KMS-11 (cell line): ENCODE data around the gene TMEM225B.

Source experiments
- H2AFZ ChIP-seq: fragments of 200-600 bp; sonication (generic); 2 replicates; pipeline ENCODE4 v1.6.1; 2016; ENCODE audit warnings: antibody characterized with exemption, mixed run types, low read depth
- H3K27ac ChIP-seq: fragments of 200-600 bp; sonication (generic); 2 replicates; pipeline ENCODE4 v1.6.1; 2016; ENCODE audit warnings: mild to moderate bottlenecking, mixed run types
- H3K27me3 ChIP-seq: fragments of 200-600 bp; sonication (generic); 2 replicates; pipeline ENCODE4 v1.6.1; 2017; ENCODE audit warnings: mild to moderate bottlenecking, low read depth, mixed run types, moderate library complexity; ENCODE audit not compliant: insufficient read depth
- H3K36me3 ChIP-seq: fragments of 200-600 bp; sonication (generic); 2 replicates; pipeline ENCODE4 v1.6.1; 2017; ENCODE audit warnings: mild to moderate bottlenecking, mixed run types; ENCODE audit not compliant: insufficient read depth
- H3K4me1 ChIP-seq: fragments of 200-600 bp; sonication (generic); 2 replicates; pipeline ENCODE4 v1.6.1; 2016; ENCODE audit warnings: mild to moderate bottlenecking, low read depth, mixed run types; ENCODE audit not compliant: poor library complexity, severe bottlenecking
- H3K4me2 ChIP-seq: fragments of 200-600 bp; sonication (generic); 2 replicates; pipeline ENCODE4 v1.7.0; 2016; ENCODE audit warnings: mild to moderate bottlenecking, mixed run types
- H3K4me3 ChIP-seq: fragments of 200-600 bp; sonication (generic); IDR thresholded peaks from 2 replicates; pipeline ENCODE4 v1.6.1; 2017; ENCODE audit warnings: low read depth, low read length, mixed read lengths; ENCODE audit not compliant: insufficient read depth
- H3K79me2 ChIP-seq: fragments of 200-600 bp; sonication (generic); 2 replicates; pipeline ENCODE4 v1.6.1; 2016; ENCODE audit warnings: low read depth, mixed run types; ENCODE audit not compliant: insufficient read depth
- H3K9ac ChIP-seq: fragments of 200-600 bp; sonication (generic); 2 replicates; pipeline ENCODE4 v1.6.1; 2016; ENCODE audit warnings: mild to moderate bottlenecking, mixed run types
- H4K20me1 ChIP-seq: fragments of 200-600 bp; sonication (generic); 2 replicates; pipeline ENCODE4 v1.6.1; 2016; ENCODE audit warnings: mild to moderate bottlenecking, mixed run types; ENCODE audit not compliant: insufficient read depth
- TF ChIP-seq, protein P1 (sequence below): fragments of 200-600 bp; sonication (generic); conservative IDR thresholded peaks from 2 replicates; pipeline ENCODE4 v1.6.1; 2017; ENCODE audit warnings: low read depth, mild to moderate bottlenecking, antibody characterized with exemption, low read length, moderate library complexity, mixed read lengths

Gene TMEM225B

DNA sequence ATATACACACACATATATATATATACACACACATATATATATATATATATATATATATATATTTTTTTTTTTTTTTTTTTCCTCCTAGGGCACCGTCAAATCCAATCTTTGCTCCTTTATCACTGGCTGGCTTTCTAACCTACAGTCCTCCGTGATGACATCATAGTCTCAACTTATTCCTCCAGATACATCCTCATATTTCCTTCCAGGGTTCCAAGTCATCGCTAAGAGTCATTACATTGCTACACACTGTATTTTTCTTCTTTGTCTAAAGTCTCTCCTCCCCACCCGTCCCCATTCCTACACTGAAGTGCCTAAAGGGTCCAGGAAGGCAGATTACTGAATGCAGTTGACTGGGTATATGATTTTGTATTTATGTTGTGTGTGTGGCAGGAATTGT is 45.0 kb upstream of the TMEM225B start:
- TF ChIP-seq, protein P1, sequence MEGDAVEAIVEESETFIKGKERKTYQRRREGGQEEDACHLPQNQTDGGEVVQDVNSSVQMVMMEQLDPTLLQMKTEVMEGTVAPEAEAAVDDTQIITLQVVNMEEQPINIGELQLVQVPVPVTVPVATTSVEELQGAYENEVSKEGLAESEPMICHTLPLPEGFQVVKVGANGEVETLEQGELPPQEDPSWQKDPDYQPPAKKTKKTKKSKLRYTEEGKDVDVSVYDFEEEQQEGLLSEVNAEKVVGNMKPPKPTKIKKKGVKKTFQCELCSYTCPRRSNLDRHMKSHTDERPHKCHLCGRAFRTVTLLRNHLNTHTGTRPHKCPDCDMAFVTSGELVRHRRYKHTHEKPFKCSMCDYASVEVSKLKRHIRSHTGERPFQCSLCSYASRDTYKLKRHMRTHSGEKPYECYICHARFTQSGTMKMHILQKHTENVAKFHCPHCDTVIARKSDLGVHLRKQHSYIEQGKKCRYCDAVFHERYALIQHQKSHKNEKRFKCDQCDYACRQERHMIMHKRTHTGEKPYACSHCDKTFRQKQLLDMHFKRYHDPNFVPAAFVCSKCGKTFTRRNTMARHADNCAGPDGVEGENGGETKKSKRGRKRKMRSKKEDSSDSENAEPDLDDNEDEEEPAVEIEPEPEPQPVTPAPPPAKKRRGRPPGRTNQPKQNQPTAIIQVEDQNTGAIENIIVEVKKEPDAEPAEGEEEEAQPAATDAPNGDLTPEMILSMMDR: no peak
- Histone ChIP-seq H3K4me1 (peaks cover 8% of the 10 kb centered on the region), H3K9ac (no peak overlapping the region), H3K79me2 (no peaks in the 10 kb centered on the region), H2AFZ (no peak overlapping the region), H3K4me2 (no peak overlapping the region), H3K27ac (no peak overlapping the region), H3K36me3 (no peaks in the 10 kb centered on the region), H4K20me1 (no peaks in the 10 kb centered on the region), H3K27me3 (no peaks in the 10 kb centered on the region), H3K4me3 (no peak overlapping the region)

DNA sequence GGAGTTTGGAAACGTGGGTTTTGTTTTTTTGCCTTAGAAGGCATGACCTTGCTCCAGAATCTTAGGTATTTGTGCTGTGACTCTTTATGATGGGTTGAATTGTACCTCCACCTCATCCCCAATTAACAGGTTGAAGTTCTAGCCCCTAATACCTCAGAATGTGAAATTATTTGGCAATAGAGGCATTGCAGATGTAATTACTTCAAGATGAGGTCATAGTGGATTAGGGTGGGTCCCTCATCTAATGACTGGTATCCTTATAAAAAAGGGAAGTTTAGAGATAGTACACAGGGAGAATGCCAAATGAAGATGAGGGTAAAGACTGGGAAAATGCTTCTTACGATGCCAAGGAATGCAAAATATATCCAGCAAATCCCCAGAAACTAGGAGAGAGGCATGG is 43.1 kb upstream of the TMEM225B start:
- Histone ChIP-seq H2AFZ (no peak overlapping the region), H3K27me3 (no peaks in the 10 kb centered on the region), H3K4me1 (peaks cover 8% of the 10 kb centered on the region), H3K36me3 (no peaks in the 10 kb centered on the region), H3K9ac (no peak overlapping the region), H3K79me2 (peaks cover 13% of the 10 kb centered on the region), H3K27ac (no peak overlapping the region), H3K4me2 (no peak overlapping the region), H4K20me1 (no peaks in the 10 kb centered on the region), H3K4me3 (no peak overlapping the region)
- TF ChIP-seq, protein P1: no peak

GRCh38 chr7:99557196-99557607 is 40.9 kb upstream of the TMEM225B start:
- H3K4me2 ChIP-seq: peak overlapping the region; percentile 34
- H2AFZ ChIP-seq: no peak overlapping the region
- H3K36me3 ChIP-seq: peaks cover 1% of the 10 kb centered on the region; the same call in 1 of the 2 replicates
- H3K27ac ChIP-seq: no peak overlapping the region
- TF ChIP-seq, protein P1: no peak
- peaks cover 22% of the 10 kb centered on the region for H3K79me2 ChIP-seq
- no peak overlapping the region for H3K4me3 ChIP-seq
- peaks cover 12% of the 10 kb centered on the region for H3K4me1 ChIP-seq
- peak overlapping the region; percentile 73; the same call in 1 of the 2 replicates for H3K9ac ChIP-seq
- no peaks in the 10 kb centered on the region for H3K27me3 ChIP-seq
- H4K20me1 ChIP-seq: no peaks in the 10 kb centered on the region

- H4K20me1 ChIP-seq: no peaks in the 10 kb centered on the region
- peak overlapping the region; percentile 73 for H3K9ac ChIP-seq
- peak overlapping the region; percentile 73 for H2AFZ ChIP-seq
- H3K79me2 ChIP-seq: peaks cover 22% of the 10 kb centered on the region
- H3K4me2 ChIP-seq: peak overlapping the region; percentile 34
- H3K36me3 ChIP-seq: peaks cover 8% of the 10 kb centered on the region; the same call in 1 of the 2 replicates
- peaks cover 19% of the 10 kb centered on the region for H3K4me1 ChIP-seq
- no peaks in the 10 kb centered on the region for H3K27me3 ChIP-seq
- H3K4me3 ChIP-seq: no peak overlapping the region
- H3K27ac ChIP-seq: peak overlapping the region; percentile 70
- TF ChIP-seq, protein P1: no peak
Observed at GRCh38 chr7:99557940-99558305, 40.1 kb upstream of the TMEM225B start.
